Large intestine (tissue), 3 donors: ENCODE results near the gene ZSCAN29. TPM values are rescaled to one million over a fixed set of nuclear protein-coding genes. Genes with fewer than 3 reads are reported as not detected.
A peak's percentile ranks its signal among the peaks of the same experiment; 100 is the strongest.

Experiments used
- DNase-seq, 2 donors: peaks; one replicate each; pipeline versions ENCODE4 v3.0.0 to v3.0.0-alpha.2; 2013
- H3K27ac ChIP-seq: one replicate; pipeline ENCODE4 v1.5.1; 2013; ENCODE audit warnings: low read length
- H3K27me3 ChIP-seq: 2 replicates; pipeline ENCODE4 v1.6.1; 2013; ENCODE audit warnings: low read length; ENCODE audit not compliant: control insufficient read depth, insufficient read depth
- H3K36me3 ChIP-seq: 2 replicates; pipeline ENCODE4 v1.6.1; 2013; ENCODE audit warnings: low read length; ENCODE audit not compliant: control insufficient read depth, insufficient read depth
- H3K4me1 ChIP-seq: one replicate; pipeline ENCODE4 v1.6.1; 2013; ENCODE audit warnings: low read length; ENCODE audit not compliant: control insufficient read depth, insufficient read depth
- H3K4me3 ChIP-seq: one replicate; pipeline ENCODE4 v1.5.1; 2013; ENCODE audit warnings: low read length
- H3K9me3 ChIP-seq: one replicate; pipeline ENCODE4 v1.6.1; 2013; ENCODE audit warnings: mild to moderate bottlenecking, low read depth, low read length, moderate library complexity; ENCODE audit not compliant: control insufficient read depth
- WGBS: methylation state at CpG from one replicate; pipeline ENCODE4 v1.1.5; 2013; ENCODE audit warnings: low lambda C conversion rate; ENCODE audit not compliant: insufficient coverage; 5-methylcytosine and 5-hydroxymethylcytosine counted together
- polyA plus RNA-seq: library from polyadenylated mRNA; unstranded; fragments of 120-200 nt; gene quantifications from one replicate; pipeline ENCODE4 v1.2.1, GENCODE V29; 2013

Gene ZSCAN29
- polyA plus RNA-seq, 1 donor = 25.3 TPM

DNA sequence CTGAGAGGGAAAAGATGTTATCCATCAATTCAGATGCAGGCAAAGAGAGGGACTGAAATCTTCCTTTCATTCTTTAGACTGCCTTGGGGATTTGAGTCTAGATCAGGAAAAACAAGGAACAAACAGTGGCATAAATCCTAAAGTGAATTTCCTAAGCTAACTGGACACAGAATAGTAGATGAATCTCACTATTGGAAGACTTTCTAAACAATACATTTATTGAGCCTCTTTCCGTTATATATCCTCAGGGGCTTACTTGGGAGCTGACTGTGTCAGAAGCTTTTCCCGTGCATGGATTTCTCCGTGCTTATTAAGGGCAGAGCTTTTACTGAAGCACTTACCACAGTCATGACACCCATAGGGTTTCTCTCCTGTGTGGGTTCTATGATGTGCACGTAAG, 10.0 kb downstream of the ZSCAN29 start:
- DNase-seq = no peak
- Histone ChIP-seq H3K36me3 (peaks cover 62% of the 10 kb centered on the region), H3K27me3 (no peaks in the 10 kb centered on the region), H3K9me3 (peaks cover 27% of the 10 kb centered on the region), H3K4me3 (no peak overlapping the region), H3K27ac (no peak overlapping the region), H3K4me1 (no peaks in the 10 kb centered on the region)
- WGBS = 100% methylated on average over 3 of the region's 4 CpGs

DNA sequence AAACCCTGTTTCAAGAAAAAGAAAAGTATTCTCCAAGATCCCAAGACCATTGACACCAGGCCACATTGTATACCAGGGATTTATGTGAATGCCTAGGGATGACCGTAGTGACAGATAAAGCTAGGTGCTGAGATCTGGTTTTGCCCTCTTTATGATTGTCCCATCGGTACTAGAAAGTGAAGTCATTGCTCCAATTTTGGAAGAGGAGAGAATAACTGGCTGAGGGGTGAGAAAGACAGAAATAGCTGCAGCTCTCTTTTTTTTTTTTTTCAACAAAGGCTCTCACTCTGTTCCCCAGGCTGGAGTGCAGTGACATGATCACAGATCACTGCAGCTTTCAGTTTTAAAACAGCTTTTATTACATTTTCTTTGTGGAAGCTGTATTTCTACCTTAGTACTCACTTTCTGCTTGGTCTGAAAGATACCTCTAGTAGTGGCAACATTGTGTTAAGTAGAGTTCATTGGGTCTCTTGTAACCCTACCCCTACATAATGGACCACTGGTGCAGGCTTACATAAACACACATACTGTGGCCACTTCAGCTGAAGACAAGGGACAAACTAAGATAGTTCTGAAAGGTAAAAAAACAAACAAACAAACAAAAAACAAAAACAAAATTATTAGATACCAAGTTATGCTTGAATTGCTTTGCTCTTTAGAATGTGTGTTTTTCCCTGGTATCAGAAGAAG, 18.0 kb downstream of the ZSCAN29 start:
- WGBS = 100% methylated on average over 1 of the region's 2 CpGs
- Histone ChIP-seq H3K9me3 (no peaks in the 10 kb centered on the region), H3K27me3 (no peaks in the 10 kb centered on the region), H3K27ac (no peak overlapping the region), H3K4me1 (no peaks in the 10 kb centered on the region), H3K4me3 (no peak overlapping the region), H3K36me3 (peaks cover 17% of the 10 kb centered on the region)
- no peak for DNase-seq

DNA sequence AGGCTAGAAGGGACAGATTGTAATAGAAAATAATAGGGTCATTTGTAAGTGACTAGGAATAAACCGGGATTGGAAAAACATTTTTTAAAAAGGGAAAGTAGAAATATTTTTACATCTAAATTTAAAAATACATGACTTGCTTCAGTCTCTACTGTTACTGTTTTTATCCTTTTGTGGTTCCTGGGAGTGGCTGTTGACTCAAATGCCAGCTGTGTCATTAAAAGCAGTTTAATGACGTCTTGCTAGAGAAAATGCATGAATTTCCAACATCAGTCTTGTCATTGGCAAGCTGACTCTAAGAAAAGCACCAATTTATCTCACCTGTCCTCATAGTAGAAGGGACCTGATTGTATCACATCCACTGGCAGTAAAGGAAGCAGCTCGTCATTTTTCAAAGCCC, 23.7 kb downstream of the ZSCAN29 start:
- WGBS = no CpG with 5 or more reads among the region's 3 CpGs
- Histone ChIP-seq H3K36me3 (peaks cover 19% of the 10 kb centered on the region), H3K4me1 (no peaks in the 10 kb centered on the region), H3K9me3 (no peaks in the 10 kb centered on the region), H3K4me3 (no peak overlapping the region), H3K27ac (no peak overlapping the region), H3K27me3 (no peaks in the 10 kb centered on the region)
- no peak for DNase-seq

DNA sequence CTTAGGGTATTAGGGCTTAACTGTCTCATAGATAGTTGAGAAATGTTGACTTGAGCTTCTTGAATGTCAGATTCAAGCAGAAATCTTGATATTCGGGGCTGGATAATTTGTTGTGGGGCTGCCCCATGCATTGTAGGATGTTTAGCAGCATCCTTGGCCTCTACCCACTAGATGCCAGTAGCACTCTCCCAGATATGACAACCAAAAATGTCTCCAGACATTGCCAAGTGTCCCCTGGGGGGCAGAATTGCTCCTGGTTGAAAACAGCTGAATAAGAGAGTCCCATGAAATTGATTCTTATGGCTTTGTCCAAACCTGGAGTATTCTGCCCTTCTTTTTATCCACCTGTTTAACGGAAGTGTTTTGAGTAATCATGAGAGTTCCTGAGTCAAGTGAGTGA, 24.5 kb downstream of the ZSCAN29 start:
- no peaks in the 10 kb centered on the region for H3K9me3 ChIP-seq
- H3K4me3 ChIP-seq = no peak overlapping the region
- peaks cover 17% of the 10 kb centered on the region for H3K36me3 ChIP-seq
- no peak for DNase-seq
- H3K27me3 ChIP-seq = no peaks in the 10 kb centered on the region
- no peaks in the 10 kb centered on the region for H3K4me1 ChIP-seq
- no peak overlapping the region for H3K27ac ChIP-seq
- WGBS = no CpG with 5 or more reads among the region's 2 CpGs

DNA sequence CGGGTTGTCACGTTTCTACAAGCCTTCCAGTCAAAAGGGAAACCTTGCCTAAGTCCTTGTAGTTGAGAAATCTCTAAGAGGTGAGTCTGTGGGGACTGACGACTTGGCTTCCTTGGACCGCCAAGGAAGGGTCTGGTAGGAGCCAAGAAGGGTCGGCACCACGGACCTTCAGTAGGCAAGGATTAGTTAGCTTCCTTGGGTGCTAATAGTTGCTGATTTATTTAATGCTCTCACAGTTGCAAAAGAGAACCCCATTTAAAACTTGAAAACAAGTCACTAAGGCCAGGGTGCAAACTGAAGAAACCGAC, 40.1 kb downstream of the ZSCAN29 start:
- H3K4me3 ChIP-seq = peak overlapping the region; percentile 89
- no peaks in the 10 kb centered on the region for H3K27me3 ChIP-seq
- H3K4me1 ChIP-seq = peaks cover 11% of the 10 kb centered on the region
- peaks cover 4% of the 10 kb centered on the region for H3K36me3 ChIP-seq
- H3K9me3 ChIP-seq = no peaks in the 10 kb centered on the region
- no CpG with 5 or more reads among the region's 7 CpGs for WGBS
- DNase-seq = no peak
- peak overlapping the region; percentile 99 for H3K27ac ChIP-seq

GRCh38 chr15:43329960-43330779, 40.7 kb downstream of the ZSCAN29 start, which contains the start of gene LCMT2:
TSS of gene LCMT2 (minus strand) at chr15:43330573. CDS start at chr15:43330489, 84 bp downstream.
- WGBS = no CpG with 5 or more reads among the region's 86 CpGs
- no peaks in the 10 kb centered on the region for H3K9me3 ChIP-seq
- H3K4me3 ChIP-seq = peak within 1 kb of the TSS; percentile 89
- H3K36me3 ChIP-seq = peaks cover 2% of the 10 kb centered on the region
- peaks cover 11% of the 10 kb centered on the region for H3K4me1 ChIP-seq
- H3K27me3 ChIP-seq = no peaks in the 10 kb centered on the region
- H3K27ac ChIP-seq = peak within 1 kb of the TSS; percentile 99
- DNase-seq = peak; percentile 97 to 99

- DNase-seq = no peak
Observed at GRCh38 chr15:43329217-43329959, 41.5 kb downstream of the ZSCAN29 start.

DNA sequence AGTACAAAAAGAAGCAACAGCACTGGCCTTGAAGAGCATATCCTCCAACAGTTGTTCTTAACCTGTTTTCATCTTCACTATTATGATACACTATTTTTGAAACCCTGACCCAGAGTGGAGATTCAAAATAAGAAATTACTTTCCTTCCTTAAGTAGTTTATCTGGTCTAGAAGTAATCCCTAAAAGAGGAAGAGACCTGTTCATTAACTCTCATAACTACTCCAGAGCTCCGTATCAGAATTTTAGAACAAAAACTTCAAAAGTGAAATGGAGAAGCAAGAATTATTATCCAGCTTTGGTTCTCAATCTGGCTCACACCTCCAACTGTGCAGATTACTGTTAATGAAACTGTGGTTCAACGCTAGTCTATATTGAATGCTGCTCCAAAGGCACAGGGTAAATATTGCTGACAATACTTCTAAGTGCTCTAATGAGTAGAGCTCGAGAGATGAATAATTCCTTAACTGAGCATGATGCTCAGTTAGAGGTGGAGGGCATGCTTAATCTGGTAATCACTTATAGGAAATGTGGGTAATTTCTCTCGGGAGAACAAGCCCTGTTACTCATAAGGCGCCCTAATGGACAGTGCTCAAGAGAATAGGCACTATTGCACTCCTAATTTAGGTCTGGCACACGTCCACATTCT, 45.7 kb downstream of the ZSCAN29 start:
- no peak overlapping the region for H3K4me3 ChIP-seq

More at GRCh38 chr15:43329217-43329959, 41.5 kb downstream of the ZSCAN29 start:
- no peaks in the 10 kb centered on the region for H3K27me3 ChIP-seq
- WGBS = no CpG with 5 or more reads among the region's 38 CpGs
- no peaks in the 10 kb centered on the region for H3K36me3 ChIP-seq
- peak overlapping the region; percentile 89 for H3K4me3 ChIP-seq
- no peaks in the 10 kb centered on the region for H3K9me3 ChIP-seq
- peaks cover 11% of the 10 kb centered on the region for H3K4me1 ChIP-seq
- H3K27ac ChIP-seq = peak overlapping the region; percentile 99

DNA sequence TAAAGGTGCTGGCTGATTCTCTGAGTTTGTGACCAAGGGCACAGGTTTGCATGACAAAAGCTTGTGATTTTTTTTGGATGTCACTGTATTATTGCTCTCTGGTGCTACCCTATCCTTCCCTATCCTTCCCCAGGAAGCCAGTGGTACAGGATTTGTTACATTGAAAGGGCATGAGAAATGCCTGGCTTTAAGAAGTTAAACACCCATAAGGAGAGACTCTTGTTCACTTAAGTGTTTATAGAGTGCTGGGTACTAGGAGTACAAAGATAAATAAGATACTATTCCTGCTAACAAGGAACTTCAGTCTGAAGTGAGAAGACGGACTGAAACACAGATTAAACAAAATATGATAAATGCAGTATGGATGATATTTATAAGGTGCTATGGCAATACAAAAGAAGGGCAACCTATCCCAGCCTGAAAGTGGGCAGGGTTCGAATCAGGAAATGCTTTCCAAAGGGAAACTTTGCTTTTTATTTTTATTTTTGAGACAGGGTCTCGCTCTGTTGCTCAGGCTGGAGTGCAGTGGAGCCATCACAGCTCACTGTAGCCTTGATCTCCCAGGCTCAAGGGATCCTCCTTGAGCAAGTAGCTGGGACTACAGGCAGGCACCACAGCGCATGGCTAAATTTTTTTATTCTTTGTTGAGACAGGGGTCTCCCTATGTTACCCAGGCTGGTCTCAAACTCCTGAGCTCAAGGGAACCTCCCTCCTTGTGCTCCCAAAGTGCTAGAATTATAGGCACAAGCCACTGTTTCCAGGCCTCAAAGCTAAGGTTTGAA, 51.7 kb downstream of the ZSCAN29 start:
- H3K27me3 ChIP-seq = peaks cover 6% of the 10 kb centered on the region
- no peaks in the 10 kb centered on the region for H3K9me3 ChIP-seq
- DNase-seq = no peak
- no peaks in the 10 kb centered on the region for H3K36me3 ChIP-seq
- H3K27ac ChIP-seq = no peak overlapping the region
- 63% methylated on average over 1 of the region's 4 CpGs for WGBS
- H3K4me1 ChIP-seq = no peaks in the 10 kb centered on the region
- no peak overlapping the region for H3K4me3 ChIP-seq

More for the DNA sequence above, 45.7 kb downstream of the ZSCAN29 start:
- H3K9me3 ChIP-seq = no peaks in the 10 kb centered on the region
- H3K27me3 ChIP-seq = no peaks in the 10 kb centered on the region
- H3K36me3 ChIP-seq = no peaks in the 10 kb centered on the region
- DNase-seq = no peak
- peaks cover 11% of the 10 kb centered on the region for H3K4me1 ChIP-seq
- no peak overlapping the region for H3K27ac ChIP-seq
- no CpG with 5 or more reads among the region's 6 CpGs for WGBS
